GM19238 (cell line): Measurements from ENCODE around the gene MAP7.

Experiments used
- DNase-seq: peaks from one replicate; pipeline ENCODE4 v3.0.0; 2011; ENCODE audit warnings: low spot score; ENCODE audit not compliant: insufficient read length

MAP7 gene

GRCh38 chr6:136532030-136532429 is 18.2 kb downstream of the MAP7 start:
- DNase-seq = no peak

- no peak for DNase-seq
Measured at GRCh38 chr6:136529710-136530109, 20.5 kb downstream of the MAP7 start.

GRCh38 chr6:136528477-136528876 is 21.7 kb downstream of the MAP7 start:
- no peak for DNase-seq

- no peak for DNase-seq
Measured at GRCh38 chr6:136527831-136528230, 22.4 kb downstream of the MAP7 start.

- DNase-seq = no peak
Measured at GRCh38 chr6:136526937-136527336, 23.3 kb downstream of the MAP7 start.

GRCh38 chr6:136526196-136526930 is 23.9 kb downstream of the MAP7 start:
- no peak for DNase-seq

GRCh38 chr6:136525586-136526195 is 24.5 kb downstream of the MAP7 start:
- DNase-seq = no peak

- no peak for DNase-seq
Measured at GRCh38 chr6:136524936-136525413, 25.2 kb downstream of the MAP7 start.

- no peak for DNase-seq
Measured at GRCh38 chr6:136524339-136524935, 25.8 kb downstream of the MAP7 start.

GRCh38 chr6:136523196-136523595 is 27.0 kb downstream of the MAP7 start:
- no peak for DNase-seq

- no peak for DNase-seq
Measured at GRCh38 chr6:136522636-136523035, 27.6 kb downstream of the MAP7 start.

GRCh38 chr6:136521911-136522310 is 28.3 kb downstream of the MAP7 start:
- DNase-seq = no peak

GRCh38 chr6:136521427-136521826 is 28.8 kb downstream of the MAP7 start:
- DNase-seq = no peak

GRCh38 chr6:136520517-136520916 is 29.7 kb downstream of the MAP7 start:
- no peak for DNase-seq

- DNase-seq = no peak
Measured at GRCh38 chr6:136517582-136517981, 32.6 kb downstream of the MAP7 start.

GRCh38 chr6:136517002-136517401 is 33.2 kb downstream of the MAP7 start:
- no peak for DNase-seq

- no peak for DNase-seq
Measured at GRCh38 chr6:136514591-136514990, 35.6 kb downstream of the MAP7 start.

- DNase-seq = no peak
Measured at GRCh38 chr6:136511926-136512325, 38.3 kb downstream of the MAP7 start.

- no peak for DNase-seq
Measured at GRCh38 chr6:136511397-136511796, 38.8 kb downstream of the MAP7 start.

GRCh38 chr6:136510782-136511181 is 39.4 kb downstream of the MAP7 start:
- no peak for DNase-seq

- no peak for DNase-seq
Measured at GRCh38 chr6:136510299-136510698, 39.9 kb downstream of the MAP7 start.

GRCh38 chr6:136508725-136509392 is 41.4 kb downstream of the MAP7 start:
- no peak for DNase-seq
